Neural cell (in vitro differentiated cells): ENCODE measurements around the gene PODNL1. TPM values are rescaled to one million over a fixed set of nuclear protein-coding genes. Genes with fewer than 3 reads are reported as not detected.

Experiments
- H2AFZ ChIP-seq: fragments of 200-600, 300-800 bp; sonication (generic), shearing (Covaris generic); 2 replicates; pipeline ENCODE4 v1.6.0; 2014; ENCODE audit warnings: low read depth, mild to moderate bottlenecking, antibody characterized with exemption, low read length, moderate library complexity
- H3F3A ChIP-seq: fragments of 200-600 bp; shearing (Covaris generic); 2 replicates; pipeline ENCODE4 v1.6.1; 2016; ENCODE audit warnings: mild to moderate bottlenecking, moderate library complexity, mixed read lengths, antibody characterized with exemption, low read length; ENCODE audit not compliant: insufficient read depth, poor library complexity, severe bottlenecking
- H3K27ac ChIP-seq: fragments of 200-600, 300-800 bp; sonication (generic), shearing (Covaris generic); 2 replicates; pipeline ENCODE4 v1.5.1; 2014; ENCODE audit warnings: mild to moderate bottlenecking, low read length, moderate library complexity
- H3K27me3 ChIP-seq: fragments of 300-800, 200-600 bp; sonication (generic), shearing (Covaris generic); 2 replicates; pipeline ENCODE4 v1.6.0; 2014; ENCODE audit warnings: mild to moderate bottlenecking, low read depth, low read length, moderate library complexity; ENCODE audit not compliant: insufficient read depth
- H3K36me3 ChIP-seq: fragments of 300-800, 200-600 bp; sonication (generic), shearing (Covaris generic); 2 replicates; pipeline ENCODE4 v1.5.1; 2014; ENCODE audit warnings: mild to moderate bottlenecking, antibody characterized with exemption, low read length, moderate library complexity; ENCODE audit not compliant: insufficient read depth
- H3K4me2 ChIP-seq: fragments of 300-800, 200-600 bp; sonication (generic), shearing (Covaris generic); 2 replicates; pipeline ENCODE4 v1.6.0; 2014; ENCODE audit warnings: mild to moderate bottlenecking, low read length
- H3K4me3 ChIP-seq: fragments of 300-800, 200-600 bp; sonication (generic), shearing (Covaris generic); 2 replicates; pipeline ENCODE4 v1.5.1; 2014; ENCODE audit warnings: mild to moderate bottlenecking, low read length, moderate library complexity
- H3K79me2 ChIP-seq: fragments of 200-600 bp; shearing (Covaris generic); replicated peaks from 2 replicates; pipeline ENCODE4 v1.6.0; 2014; ENCODE audit warnings: mild to moderate bottlenecking, low read length, moderate library complexity; ENCODE audit not compliant: insufficient read depth
- H3K9ac ChIP-seq: fragments of 300-800, 200-600 bp; sonication (generic), shearing (Covaris generic); 2 replicates; pipeline ENCODE4 v1.6.1; 2016; ENCODE audit warnings: mild to moderate bottlenecking, low read length, mixed read lengths
- H3K9me2 ChIP-seq: fragments of 200-600 bp; shearing (Covaris generic); 2 replicates; pipeline ENCODE4 v1.6.1; 2016; ENCODE audit warnings: mild to moderate bottlenecking, low read length, mixed read lengths; ENCODE audit not compliant: insufficient read depth
- H3K9me3 ChIP-seq: fragments of 200-600, 300-800 bp; sonication (generic), shearing (Covaris generic); 2 replicates; pipeline ENCODE4 v1.6.1; 2016; ENCODE audit warnings: mild to moderate bottlenecking, mixed run types, low read length, moderate library complexity, mixed read lengths
- H4K20me1 ChIP-seq: fragments of 200-600 bp; shearing (Covaris generic); 2 replicates; pipeline ENCODE4 v1.6.1; 2016; ENCODE audit warnings: mild to moderate bottlenecking, mixed run types; ENCODE audit not compliant: insufficient read depth
- EP300 ChIP-seq: fragments of 450-650 bp; conservative IDR thresholded peaks from 2 replicates; pipeline ENCODE4 v1.6.1; 2014; ENCODE audit warnings: antibody characterized with exemption, mild to moderate bottlenecking, moderate library complexity; ENCODE audit not compliant: poor library complexity, severe bottlenecking
- EZH2 ChIP-seq: fragments of 200-600, 300-800 bp; shearing (Covaris generic), sonication (generic); IDR thresholded peaks from 2 replicates; pipeline ENCODE4 v1.6.1; 2014; ENCODE audit warnings: antibody characterized with exemption, low read length, borderline replicate concordance, mild to moderate bottlenecking; ENCODE audit not compliant: insufficient read depth, poor library complexity, severe bottlenecking
- MXI1 ChIP-seq: fragments of 450-650 bp; conservative IDR thresholded peaks from 2 replicates; pipeline ENCODE4 v1.6.1; 2014; ENCODE audit warnings: antibody characterized with exemption, mild to moderate bottlenecking; ENCODE audit not compliant: poor library complexity, severe bottlenecking
- POLR2AphosphoS5 ChIP-seq: IDR thresholded peaks from 2 replicates; pipeline ENCODE4 v1.6.1; 2012
- RAD21 ChIP-seq: fragments of 450-650 bp; conservative IDR thresholded peaks from 2 replicates; pipeline ENCODE4 v1.6.1; 2014; ENCODE audit warnings: antibody characterized with exemption, mild to moderate bottlenecking, moderate library complexity
- SMC3 ChIP-seq: fragments of 450-650 bp; conservative IDR thresholded peaks from 2 replicates; pipeline ENCODE4 v1.6.1; 2014; ENCODE audit warnings: antibody characterized with exemption, mild to moderate bottlenecking, moderate library complexity; ENCODE audit not compliant: poor library complexity
- TAF1 ChIP-seq: IDR thresholded peaks from 2 replicates; pipeline ENCODE4 v1.6.1; 2012; ENCODE audit warnings: low read depth
- polyA plus RNA-seq: library from polyadenylated mRNA; depleted of rRNA; stranded (reverse); fragments of >200 nt; gene quantifications from 2 replicates; pipeline ENCODE4 v1.2.3, GENCODE V29; 2014
- TF ChIP-seq, protein P1 (sequence below): IDR thresholded peaks from 2 replicates; pipeline ENCODE4 v1.6.1; 2012; ENCODE audit warnings: borderline replicate concordance
- TF ChIP-seq, protein P2 (sequence below): fragments of 450-650 bp; IDR thresholded peaks from 2 replicates; pipeline ENCODE4 v1.5.1; 2014; ENCODE audit warnings: antibody characterized with exemption, mild to moderate bottlenecking, moderate library complexity; ENCODE audit not compliant: poor library complexity, severe bottlenecking

Gene PODNL1
- polyA plus RNA-seq, 1 donor from 2014 or later, result not detected

DNA sequence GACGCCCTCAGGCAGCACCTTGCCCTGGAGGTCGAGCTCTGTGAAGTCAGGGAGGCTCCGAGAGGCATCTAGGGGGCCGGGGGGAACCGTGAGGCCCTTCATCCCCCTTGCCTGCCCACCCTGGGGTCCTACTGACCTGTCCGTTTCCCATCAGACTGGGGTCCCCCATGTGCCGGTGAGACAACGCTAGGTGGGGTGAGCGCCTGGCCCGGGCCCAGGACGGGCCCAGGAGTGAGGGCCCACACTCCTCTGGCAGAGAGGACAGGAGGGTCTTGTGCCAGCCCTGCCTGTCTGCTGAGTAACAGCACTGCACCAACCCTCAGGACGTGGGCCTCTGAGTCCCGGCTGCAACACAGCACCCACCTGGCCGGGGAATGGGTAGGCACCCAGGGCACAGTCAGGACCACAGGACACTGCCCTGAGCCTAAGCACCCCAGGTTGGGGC is 28.5 kb upstream of the PODNL1 start:
- Histone ChIP-seq H3K36me3 (no peaks in the 10 kb centered on the region), H3K4me2 (no peak overlapping the region), H3K27ac (no peak overlapping the region), H2AFZ (no peak overlapping the region), H3K9me2 (no peaks in the 10 kb centered on the region), H3K4me3 (no peak overlapping the region), H3F3A (no peaks in the 10 kb centered on the region), H3K9ac (no peak overlapping the region), H3K79me2 (no peaks in the 10 kb centered on the region), H4K20me1 (no peaks in the 10 kb centered on the region), H3K27me3 (no peaks in the 10 kb centered on the region), H3K9me3 (no peaks in the 10 kb centered on the region)
- TF ChIP-seq, protein P1, sequence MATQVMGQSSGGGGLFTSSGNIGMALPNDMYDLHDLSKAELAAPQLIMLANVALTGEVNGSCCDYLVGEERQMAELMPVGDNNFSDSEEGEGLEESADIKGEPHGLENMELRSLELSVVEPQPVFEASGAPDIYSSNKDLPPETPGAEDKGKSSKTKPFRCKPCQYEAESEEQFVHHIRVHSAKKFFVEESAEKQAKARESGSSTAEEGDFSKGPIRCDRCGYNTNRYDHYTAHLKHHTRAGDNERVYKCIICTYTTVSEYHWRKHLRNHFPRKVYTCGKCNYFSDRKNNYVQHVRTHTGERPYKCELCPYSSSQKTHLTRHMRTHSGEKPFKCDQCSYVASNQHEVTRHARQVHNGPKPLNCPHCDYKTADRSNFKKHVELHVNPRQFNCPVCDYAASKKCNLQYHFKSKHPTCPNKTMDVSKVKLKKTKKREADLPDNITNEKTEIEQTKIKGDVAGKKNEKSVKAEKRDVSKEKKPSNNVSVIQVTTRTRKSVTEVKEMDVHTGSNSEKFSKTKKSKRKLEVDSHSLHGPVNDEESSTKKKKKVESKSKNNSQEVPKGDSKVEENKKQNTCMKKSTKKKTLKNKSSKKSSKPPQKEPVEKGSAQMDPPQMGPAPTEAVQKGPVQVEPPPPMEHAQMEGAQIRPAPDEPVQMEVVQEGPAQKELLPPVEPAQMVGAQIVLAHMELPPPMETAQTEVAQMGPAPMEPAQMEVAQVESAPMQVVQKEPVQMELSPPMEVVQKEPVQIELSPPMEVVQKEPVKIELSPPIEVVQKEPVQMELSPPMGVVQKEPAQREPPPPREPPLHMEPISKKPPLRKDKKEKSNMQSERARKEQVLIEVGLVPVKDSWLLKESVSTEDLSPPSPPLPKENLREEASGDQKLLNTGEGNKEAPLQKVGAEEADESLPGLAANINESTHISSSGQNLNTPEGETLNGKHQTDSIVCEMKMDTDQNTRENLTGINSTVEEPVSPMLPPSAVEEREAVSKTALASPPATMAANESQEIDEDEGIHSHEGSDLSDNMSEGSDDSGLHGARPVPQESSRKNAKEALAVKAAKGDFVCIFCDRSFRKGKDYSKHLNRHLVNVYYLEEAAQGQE, result no peak
- TF ChIP-seq TAF1 (no peak), RAD21 (no peak), EP300 (no peak), SMC3 (no peak), EZH2 (no peak), POLR2AphosphoS5 (no peak), MXI1 (no peak)
- TF ChIP-seq, protein P2, sequence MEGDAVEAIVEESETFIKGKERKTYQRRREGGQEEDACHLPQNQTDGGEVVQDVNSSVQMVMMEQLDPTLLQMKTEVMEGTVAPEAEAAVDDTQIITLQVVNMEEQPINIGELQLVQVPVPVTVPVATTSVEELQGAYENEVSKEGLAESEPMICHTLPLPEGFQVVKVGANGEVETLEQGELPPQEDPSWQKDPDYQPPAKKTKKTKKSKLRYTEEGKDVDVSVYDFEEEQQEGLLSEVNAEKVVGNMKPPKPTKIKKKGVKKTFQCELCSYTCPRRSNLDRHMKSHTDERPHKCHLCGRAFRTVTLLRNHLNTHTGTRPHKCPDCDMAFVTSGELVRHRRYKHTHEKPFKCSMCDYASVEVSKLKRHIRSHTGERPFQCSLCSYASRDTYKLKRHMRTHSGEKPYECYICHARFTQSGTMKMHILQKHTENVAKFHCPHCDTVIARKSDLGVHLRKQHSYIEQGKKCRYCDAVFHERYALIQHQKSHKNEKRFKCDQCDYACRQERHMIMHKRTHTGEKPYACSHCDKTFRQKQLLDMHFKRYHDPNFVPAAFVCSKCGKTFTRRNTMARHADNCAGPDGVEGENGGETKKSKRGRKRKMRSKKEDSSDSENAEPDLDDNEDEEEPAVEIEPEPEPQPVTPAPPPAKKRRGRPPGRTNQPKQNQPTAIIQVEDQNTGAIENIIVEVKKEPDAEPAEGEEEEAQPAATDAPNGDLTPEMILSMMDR, result no peak

DNA sequence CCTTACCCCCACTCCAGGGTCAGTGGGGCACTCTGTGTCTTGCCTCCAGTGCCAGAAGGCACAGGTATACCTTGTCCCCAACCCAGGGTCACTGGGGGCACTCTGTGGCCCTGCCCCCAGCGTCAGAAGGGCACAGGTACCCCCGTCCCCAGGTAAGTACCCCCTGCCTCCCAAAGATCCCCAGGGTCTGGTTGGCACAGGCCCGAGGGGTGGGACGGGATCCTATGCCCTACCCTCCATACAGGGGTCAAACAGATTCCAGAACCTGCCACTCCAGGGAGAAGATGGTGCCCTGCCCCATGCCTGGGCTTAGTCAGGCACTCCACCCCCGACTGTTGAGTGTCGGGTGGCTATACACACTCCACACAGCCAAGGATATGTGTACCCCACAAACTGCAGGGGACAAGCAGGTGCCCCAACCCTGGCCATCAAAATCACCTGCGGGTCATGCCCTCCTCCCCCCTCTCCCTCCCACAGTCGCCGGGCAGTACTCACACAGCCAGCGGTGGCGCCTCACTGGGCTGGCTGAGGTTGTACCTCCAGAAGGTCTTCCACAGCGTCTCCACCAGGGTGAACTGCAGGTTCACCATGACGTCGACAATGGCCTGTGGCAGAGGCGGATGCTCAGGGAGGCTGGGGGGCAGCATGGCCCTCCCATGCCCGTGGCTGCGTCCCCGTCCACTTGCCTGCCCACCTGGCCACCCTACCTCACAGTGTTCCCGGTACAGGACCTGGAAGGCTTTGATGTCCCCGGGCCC is 27.9 kb upstream of the PODNL1 start:
- Histone ChIP-seq H3K79me2 (no peaks in the 10 kb centered on the region), H3K27ac (no peak overlapping the region), H3K9me3 (no peaks in the 10 kb centered on the region), H3K36me3 (no peaks in the 10 kb centered on the region), H3F3A (no peaks in the 10 kb centered on the region), H3K27me3 (no peaks in the 10 kb centered on the region), H4K20me1 (no peaks in the 10 kb centered on the region), H3K9me2 (no peaks in the 10 kb centered on the region), H2AFZ (no peak overlapping the region), H3K4me3 (no peak overlapping the region), H3K4me2 (no peak overlapping the region), H3K9ac (no peak overlapping the region)
- TF ChIP-seq RAD21, result no peak
- no peak for TF ChIP-seq POLR2AphosphoS5
- TF ChIP-seq, protein P1, result no peak
- no peak for TF ChIP-seq SMC3
- TF ChIP-seq MXI1, result no peak
- TF ChIP-seq TAF1, result no peak
- TF ChIP-seq EZH2, result no peak
- no peak for TF ChIP-seq EP300
- TF ChIP-seq, protein P2, result no peak
